H9 (cell line): ENCODE measurements around the gene FOXP4. TPM values are rescaled to one million over a fixed set of nuclear protein-coding genes. Genes with fewer than 3 reads are reported as not detected.

ENCODE experiments used
- DNase-seq: peaks from one replicate; pipeline ENCODE4 v3.0.0-alpha.2; 2017
- H2AFZ ChIP-seq: one replicate; pipeline ENCODE4 v1.6.1; 2013; ENCODE audit warnings: mild to moderate bottlenecking, low read length, control low read depth, moderate library complexity
- H2AK5ac ChIP-seq: 2 replicates; pipeline ENCODE4 v1.6.1; 2013; ENCODE audit warnings: low read length, control low read depth, mixed read lengths; ENCODE audit not compliant: insufficient read length
- H2BK120ac ChIP-seq: one replicate; pipeline ENCODE4 v1.6.1; 2013; ENCODE audit warnings: low read depth, mild to moderate bottlenecking, low read length, control low read depth, inconsistent platforms; ENCODE audit not compliant: poor library complexity, severe bottlenecking
- H2BK12ac ChIP-seq: 2 replicates; pipeline ENCODE4 v1.6.1; 2013; ENCODE audit warnings: low read length, control low read depth, mixed read lengths, low read depth; ENCODE audit not compliant: insufficient read length
- H2BK15ac ChIP-seq: 2 replicates; pipeline ENCODE4 v1.6.1; 2013; ENCODE audit warnings: low read depth, low read length, control low read depth
- H2BK20ac ChIP-seq: one replicate; pipeline ENCODE4 v1.6.1; 2013; ENCODE audit warnings: low read depth, mild to moderate bottlenecking, low read length, control low read depth, inconsistent platforms; ENCODE audit not compliant: poor library complexity, severe bottlenecking
- H2BK5ac ChIP-seq: 2 replicates; pipeline ENCODE4 v1.6.1; 2013; ENCODE audit warnings: low read length, control low read depth, mixed read lengths; ENCODE audit not compliant: insufficient read length
- H3K14ac ChIP-seq: 2 replicates; pipeline ENCODE4 v1.6.1; 2013; ENCODE audit warnings: low read length, control low read depth; ENCODE audit not compliant: insufficient read depth
- H3K18ac ChIP-seq: 2 replicates; pipeline ENCODE4 v1.6.1; 2013; ENCODE audit warnings: low read depth, mild to moderate bottlenecking, mixed read lengths, low read length, control low read depth; ENCODE audit not compliant: insufficient read length
- H3K23ac ChIP-seq: 2 replicates; pipeline ENCODE4 v1.6.1; 2013; ENCODE audit warnings: low read length, control low read depth, mixed read lengths, low read depth; ENCODE audit not compliant: insufficient read length
- H3K23me2 ChIP-seq: 2 replicates; pipeline ENCODE4 v1.6.1; 2013; ENCODE audit warnings: low read depth, mild to moderate bottlenecking, mixed read lengths, low read length, control low read depth; ENCODE audit not compliant: insufficient read length, poor library complexity, severe bottlenecking
- H3K27ac ChIP-seq: 2 replicates; pipeline ENCODE4 v1.5.1; 2013; ENCODE audit warnings: low read length, control low read depth, mixed read lengths, low read depth; ENCODE audit not compliant: insufficient read length
- H3K27me3 ChIP-seq: 2 replicates; pipeline ENCODE4 v1.6.1; 2013; ENCODE audit warnings: low read length, control low read depth, inconsistent platforms; ENCODE audit not compliant: insufficient read depth
- H3K4ac ChIP-seq: 2 replicates; pipeline ENCODE4 v1.6.1; 2013; ENCODE audit warnings: low read depth, mild to moderate bottlenecking, control low read depth, inconsistent platforms, low read length, moderate library complexity
- H3K4me1 ChIP-seq: 2 replicates; pipeline ENCODE4 v1.6.1; 2013; ENCODE audit warnings: low read length, control low read depth, inconsistent platforms; ENCODE audit not compliant: insufficient read depth
- H3K4me2 ChIP-seq: 2 replicates; pipeline ENCODE4 v1.6.1; 2013; ENCODE audit warnings: low read length, control low read depth, mixed read lengths; ENCODE audit not compliant: insufficient read length, insufficient read depth
- H3K56ac ChIP-seq: 2 replicates; pipeline ENCODE4 v1.6.1; 2013; ENCODE audit warnings: low read depth, mild to moderate bottlenecking, mixed read lengths, low read length, control low read depth; ENCODE audit not compliant: insufficient read length
- H3K79me1 ChIP-seq: 2 replicates; pipeline ENCODE4 v1.6.1; 2013; ENCODE audit warnings: low read depth, mild to moderate bottlenecking, moderate library complexity, low read length, control low read depth, inconsistent platforms; ENCODE audit not compliant: insufficient read depth, poor library complexity, severe bottlenecking
- H3K79me2 ChIP-seq: 2 replicates; pipeline ENCODE4 v1.6.1; 2013; ENCODE audit warnings: low read length, control low read depth, inconsistent platforms; ENCODE audit not compliant: insufficient read depth
- H3K9ac ChIP-seq: 2 replicates; pipeline ENCODE4 v1.6.1; 2013; ENCODE audit warnings: low read length, control low read depth, mixed read lengths; ENCODE audit not compliant: insufficient read length; ENCODE audit errors: extremely low read depth
- H3K9me3 ChIP-seq: one replicate; pipeline ENCODE4 v1.6.1; 2013; ENCODE audit warnings: low read depth, low read length, inconsistent platforms; ENCODE audit not compliant: control insufficient read depth
- H3T11ph ChIP-seq: one replicate; pipeline ENCODE4 v1.6.1; 2013; ENCODE audit warnings: mild to moderate bottlenecking, low read length, control low read depth, inconsistent platforms
- H4K20me1 ChIP-seq: one replicate; pipeline ENCODE4 v1.6.1; 2013; ENCODE audit not compliant: control insufficient read depth, insufficient read length, insufficient read depth
- H4K5ac ChIP-seq: 2 replicates; pipeline ENCODE4 v1.6.1; 2013; ENCODE audit warnings: low read depth, mild to moderate bottlenecking, mixed read lengths, low read length, control low read depth; ENCODE audit not compliant: insufficient read length
- H4K8ac ChIP-seq: replicated peaks from 2 replicates; pipeline ENCODE4 v1.6.1; 2013; ENCODE audit warnings: low read length, control low read depth, mixed read lengths, low read depth; ENCODE audit not compliant: insufficient read length
- H4K91ac ChIP-seq: 2 replicates; pipeline ENCODE4 v1.6.1; 2013; ENCODE audit warnings: low read depth, mild to moderate bottlenecking, moderate library complexity, mixed read lengths, low read length, control low read depth; ENCODE audit not compliant: insufficient read length
- H3K27ac Mint-ChIP-seq, 3 experiments: 2 replicates in 2 of 3; 3 replicates in 1 of 3; pipeline ENCODE4 v1.8.0; 2020 to 2021; ENCODE audit warnings: mixed read lengths in 3 of 3, mild to moderate bottlenecking in 1 of 3, moderate library complexity in 1 of 3
- H3K27me3 Mint-ChIP-seq: 2 replicates; pipeline ENCODE4 v1.8.0; 2021; ENCODE audit warnings: low read depth, mild to moderate bottlenecking, moderate library complexity, mixed read lengths
- H3K36me3 Mint-ChIP-seq, 3 experiments: 2 replicates in 2 of 3; 3 replicates in 1 of 3; pipeline ENCODE4 v1.8.0; 2020 to 2021; ENCODE audit warnings: low read depth in 3 of 3, mixed read lengths in 3 of 3; ENCODE audit not compliant: insufficient read depth in 1 of 3
- H3K4me1 Mint-ChIP-seq, 2 experiments: 2 replicates each; pipeline ENCODE4 v1.8.0; 2020; ENCODE audit warnings: mixed read lengths in 2 of 2
- H3K4me3 Mint-ChIP-seq, 2 experiments: 2 replicates in 1 of 2; 3 replicates in 1 of 2; pipeline ENCODE4 v1.8.0; 2020 to 2021; ENCODE audit warnings: mild to moderate bottlenecking in 2 of 2, mixed read lengths in 2 of 2, moderate library complexity in 1 of 2
- H3K9me3 Mint-ChIP-seq, 2 experiments: 2 replicates in 1 of 2; 3 replicates in 1 of 2; pipeline ENCODE4 v1.8.0; 2020; ENCODE audit warnings: mild to moderate bottlenecking in 2 of 2, mixed read lengths in 2 of 2, moderate library complexity in 1 of 2
- WGBS: extraction: QIAGEN DNeasy Blood & Tissue Kit; methylation state at CpG from one replicate; pipeline ENCODE4 v1.1.7; 2013; ENCODE audit warnings: missing lambda C conversion rate, low lambda C conversion rate, mixed read lengths; ENCODE audit not compliant: insufficient read length; ENCODE audit errors: extremely low coverage; 5-methylcytosine and 5-hydroxymethylcytosine counted together
- total RNA-seq: library from RNA; stranded (reverse); gene quantifications from 2 replicates; pipeline ENCODE4 v1.2.1, GENCODE V29; 2021
- TF ChIP-seq, protein P1 (sequence below): fragments of 200-600 bp; sonication (generic); conservative IDR thresholded peaks from 3 replicates; pipeline ENCODE4 v1.8.0; 2021; ENCODE audit warnings: antibody characterized with exemption, mild to moderate bottlenecking

FOXP4 gene
- total RNA-seq, 1 experiment from 2014 or later: 18.2 TPM

- Histone ChIP-seq H3K4me2 (no peak overlapping the region), H3T11ph (no peak overlapping the region), H3K27me3 (no peaks in the 10 kb centered on the region), H2BK120ac (no peak overlapping the region), H2BK5ac (no peak overlapping the region), H3K9ac (no peak overlapping the region), H2AK5ac (no peak overlapping the region), H2BK12ac (no peak overlapping the region), H3K18ac (no peak overlapping the region), H3K27ac (no peak overlapping the region), H3K23ac (no peak overlapping the region), H3K4ac (no peak overlapping the region), H3K79me1 (no peaks in the 10 kb centered on the region), H2BK15ac (no peak overlapping the region), H3K9me3 (no peaks in the 10 kb centered on the region), H4K91ac (no peak overlapping the region), H3K23me2 (no peaks in the 10 kb centered on the region), H4K8ac (no peak overlapping the region), H3K56ac (no peak overlapping the region), H4K20me1 (no peaks in the 10 kb centered on the region), H2AFZ (no peak overlapping the region), H3K79me2 (no peaks in the 10 kb centered on the region), H4K5ac (no peak overlapping the region), H3K14ac (no peak overlapping the region), H2BK20ac (no peak overlapping the region), H3K4me1 (peaks cover 6% of the 10 kb centered on the region; the same call in 1 of the 2 replicates)
- Mint-ChIP-seq H3K27me3 (peaks cover 4% of the 10 kb centered on the region), H3K4me3 (no peak overlapping the region), H3K4me1 (peaks cover 33 to 40% of the 10 kb centered on the region in 2 experiments), H3K27ac (no peak overlapping the region), H3K9me3 (no peaks in the 10 kb centered on the region), H3K36me3 (peaks cover 28 to 55% (median 35%) of the 10 kb centered on the region in 3 experiments)
- no CpG with 5 or more reads among the region's 9 CpGs for whole genome bisulfite sequencing
- TF ChIP-seq, protein P1, sequence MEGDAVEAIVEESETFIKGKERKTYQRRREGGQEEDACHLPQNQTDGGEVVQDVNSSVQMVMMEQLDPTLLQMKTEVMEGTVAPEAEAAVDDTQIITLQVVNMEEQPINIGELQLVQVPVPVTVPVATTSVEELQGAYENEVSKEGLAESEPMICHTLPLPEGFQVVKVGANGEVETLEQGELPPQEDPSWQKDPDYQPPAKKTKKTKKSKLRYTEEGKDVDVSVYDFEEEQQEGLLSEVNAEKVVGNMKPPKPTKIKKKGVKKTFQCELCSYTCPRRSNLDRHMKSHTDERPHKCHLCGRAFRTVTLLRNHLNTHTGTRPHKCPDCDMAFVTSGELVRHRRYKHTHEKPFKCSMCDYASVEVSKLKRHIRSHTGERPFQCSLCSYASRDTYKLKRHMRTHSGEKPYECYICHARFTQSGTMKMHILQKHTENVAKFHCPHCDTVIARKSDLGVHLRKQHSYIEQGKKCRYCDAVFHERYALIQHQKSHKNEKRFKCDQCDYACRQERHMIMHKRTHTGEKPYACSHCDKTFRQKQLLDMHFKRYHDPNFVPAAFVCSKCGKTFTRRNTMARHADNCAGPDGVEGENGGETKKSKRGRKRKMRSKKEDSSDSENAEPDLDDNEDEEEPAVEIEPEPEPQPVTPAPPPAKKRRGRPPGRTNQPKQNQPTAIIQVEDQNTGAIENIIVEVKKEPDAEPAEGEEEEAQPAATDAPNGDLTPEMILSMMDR: no peak
- no peak for DNase-seq
Measured at GRCh38 chr6:41647061-41647511, 100.9 kb downstream of the FOXP4 start.
